Stimulated activated CD8-positive, alpha-beta memory T cell treated with anti-CD3 and anti-CD28 coated beads, Interleukin-15, amount 100 ng/mL, for 24 hours (primary cell): ENCODE results near the gene MSMP.
A peak's percentile ranks its signal among the peaks of the same experiment; 100 is the strongest.

Experiments
- DNase-seq: peaks from one replicate; pipeline ENCODE4 v3.0.0-alpha.2; 2020; ENCODE audit warnings: low read depth

Gene MSMP

GRCh38 chr9:35743452-35743851 lies 10.6 kb downstream of the MSMP start:
- DNase-seq, result no peak

GRCh38 chr9:35741740-35742139 lies 12.3 kb downstream of the MSMP start:
- no peak for DNase-seq

- DNase-seq, result no peak
Measured at GRCh38 chr9:35740243-35740642, 13.8 kb downstream of the MSMP start.

- DNase-seq, result no peak
Measured at GRCh38 chr9:35738924-35739323, 15.2 kb downstream of the MSMP start.

- DNase-seq, result no peak
Measured at GRCh38 chr9:35738186-35738585, 15.9 kb downstream of the MSMP start.

DNA sequence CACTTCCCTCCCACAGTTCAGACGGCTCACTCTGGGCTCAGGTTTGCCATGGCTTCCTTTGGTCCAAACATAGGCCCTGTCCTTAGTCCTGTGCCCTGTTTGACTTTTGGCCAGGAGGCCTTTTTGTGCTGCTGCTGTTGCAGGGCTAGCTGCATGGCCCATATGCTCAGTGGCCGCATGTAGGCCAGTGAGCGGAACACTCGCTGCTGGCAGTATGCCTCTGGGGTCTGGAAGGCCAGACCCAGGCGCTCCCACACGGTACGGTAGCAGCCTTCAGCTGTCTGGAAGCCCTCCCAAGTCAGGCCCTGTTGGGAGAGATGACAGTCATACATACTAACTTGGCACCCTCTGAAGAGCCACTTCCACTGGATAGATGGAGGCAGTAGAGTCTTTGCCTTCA lies 16.9 kb downstream of the MSMP start:
- DNase-seq, result no peak

GRCh38 chr9:35736201-35736633 lies 17.9 kb downstream of the MSMP start:
- DNase-seq, result no peak

- no peak for DNase-seq
Measured at GRCh38 chr9:35734096-35734495, 20.0 kb downstream of the MSMP start.

DNA sequence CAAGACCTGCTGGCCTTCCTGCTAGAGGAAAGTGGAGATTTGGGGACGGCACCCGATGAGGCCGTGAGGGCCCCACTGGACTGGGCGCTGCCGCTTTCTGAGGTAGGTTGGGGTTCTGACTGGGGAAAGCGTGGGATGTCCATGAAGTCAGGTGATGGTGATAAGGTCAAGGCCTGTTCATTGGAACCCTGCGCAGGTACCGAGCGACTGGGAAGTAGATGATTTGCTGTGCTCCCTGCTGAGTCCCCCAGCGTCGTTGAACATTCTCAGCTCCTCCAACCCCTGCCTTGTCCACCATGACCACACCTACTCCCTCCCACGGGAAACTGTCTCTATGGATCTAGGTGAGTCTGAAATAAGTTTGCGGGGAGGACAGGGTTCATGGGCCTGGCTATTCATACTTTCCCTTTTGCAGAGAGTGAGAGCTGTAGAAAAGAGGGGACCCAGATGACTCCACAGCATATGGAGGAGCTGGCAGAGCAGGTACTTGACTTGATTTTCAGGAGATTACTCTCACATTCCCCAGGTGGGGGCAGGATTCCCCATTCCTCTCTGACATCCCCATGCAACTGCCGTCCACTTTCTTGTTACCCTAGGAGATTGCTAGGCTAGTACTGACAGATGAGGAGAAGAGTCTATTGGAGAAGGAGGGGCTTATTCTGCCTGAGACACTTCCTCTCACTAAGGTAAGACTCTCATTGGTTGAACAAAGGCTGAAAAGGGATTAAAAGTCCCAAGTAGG lies 21.1 kb downstream of the MSMP start:
- no peak for DNase-seq

GRCh38 chr9:35732185-35732799 lies 21.8 kb downstream of the MSMP start, which contains the start of the genes CREB3 and TLN1:
Gene CREB3 (plus strand): TSS chr9:35732666. CDS start chr9:35732773, 107 bp downstream.
Gene TLN1 (minus strand): TSS chr9:35732195. CDS start chr9:35725694, 6,501 bp downstream.
- peak; percentile 77 for DNase-seq

- DNase-seq, result no peak
Measured at GRCh38 chr9:35731415-35732184, 22.5 kb downstream of the MSMP start.

GRCh38 chr9:35730486-35730854 lies 23.6 kb downstream of the MSMP start:
- DNase-seq, result no peak

- no peak for DNase-seq
Measured at GRCh38 chr9:35729700-35730485, 24.2 kb downstream of the MSMP start.

DNA sequence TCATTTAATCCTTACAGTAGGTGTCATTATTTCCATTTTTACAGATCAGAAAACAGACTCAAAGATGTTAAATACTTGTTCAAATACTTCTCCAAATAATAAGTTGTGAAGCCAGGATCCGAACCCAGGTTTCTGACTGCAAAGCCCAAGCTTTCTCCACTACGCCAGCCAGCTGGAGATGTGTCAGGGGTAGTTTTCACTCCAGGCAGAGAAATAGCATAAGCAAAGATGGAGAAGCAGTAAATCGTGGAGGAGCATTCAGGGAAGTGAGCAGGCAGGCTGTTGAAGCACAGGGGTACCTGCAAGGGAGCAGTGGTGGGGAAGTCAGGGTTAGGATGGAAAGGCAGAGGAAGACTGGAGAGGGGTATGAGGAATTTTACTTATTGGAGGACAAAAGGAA lies 25.0 kb downstream of the MSMP start:
- no peak for DNase-seq

DNA sequence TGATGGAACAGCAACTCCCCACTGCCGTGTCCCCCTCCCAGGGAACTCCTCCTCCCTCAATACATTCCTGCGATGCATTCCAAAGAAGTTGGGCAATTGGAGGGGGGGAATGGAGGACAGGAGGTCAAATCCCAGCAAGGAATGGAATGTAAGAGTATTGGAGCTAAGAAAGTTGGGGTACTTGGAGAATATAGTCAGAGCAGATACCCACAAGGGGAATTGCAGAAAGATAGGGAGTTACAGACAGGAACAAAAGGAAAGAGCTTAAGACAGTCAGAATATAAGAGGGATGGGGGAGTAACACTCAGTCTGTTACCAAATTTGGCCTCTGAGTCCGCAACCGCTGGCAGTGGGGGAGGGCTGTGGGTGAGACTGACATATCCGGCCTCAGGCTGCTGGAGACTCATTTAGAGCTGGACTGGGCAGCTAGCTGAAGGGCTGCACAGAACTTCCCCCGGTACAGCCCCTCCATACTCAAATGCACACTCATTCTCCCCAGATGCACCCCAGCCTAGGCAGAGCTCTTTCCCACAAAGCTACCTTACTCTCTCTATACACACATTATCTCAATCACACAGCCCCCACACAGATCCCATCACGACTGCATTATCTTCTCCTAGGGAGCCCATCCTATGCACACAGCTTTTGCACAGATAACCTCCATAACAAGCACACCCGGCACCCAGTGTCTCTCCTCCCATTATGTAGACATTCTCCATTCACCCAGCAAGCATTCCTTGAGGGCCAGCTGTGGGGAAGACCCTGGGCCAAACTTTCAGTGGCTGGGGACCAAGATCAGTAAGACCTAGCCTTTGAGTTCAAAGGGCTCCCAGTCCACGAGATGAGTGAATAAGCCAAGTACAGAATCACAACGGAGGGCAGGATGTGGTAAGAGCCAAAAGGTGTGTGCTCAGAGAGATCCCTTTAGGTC lies 25.8 kb downstream of the MSMP start:
- no peak for DNase-seq

GRCh38 chr9:35727676-35728040 lies 26.4 kb downstream of the MSMP start:
- no peak for DNase-seq

- no peak for DNase-seq
Measured at GRCh38 chr9:35726931-35727330, 27.1 kb downstream of the MSMP start.

- DNase-seq, result no peak
Measured at GRCh38 chr9:35725362-35725761, 28.7 kb downstream of the MSMP start.

DNA sequence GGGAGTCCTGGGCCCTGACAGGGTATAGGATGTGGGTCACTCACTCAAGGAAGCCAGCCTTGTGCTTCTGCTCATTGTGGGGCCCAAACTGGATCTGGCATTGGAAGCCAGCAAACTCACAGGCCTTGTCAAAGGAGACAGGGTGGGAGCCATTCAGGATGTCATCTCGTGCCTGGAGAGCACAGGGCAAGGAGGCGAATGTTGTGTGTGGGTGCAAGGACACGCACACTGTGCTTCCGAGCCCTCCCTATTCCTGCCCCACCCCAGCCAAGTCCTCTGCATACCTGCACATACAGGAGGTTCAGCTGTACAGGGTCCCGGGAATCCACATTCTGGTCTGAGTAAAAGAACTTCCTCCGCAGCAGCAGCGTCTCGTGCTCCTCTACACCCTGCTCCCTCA lies 30.2 kb downstream of the MSMP start:
- DNase-seq, result no peak

- no peak for DNase-seq
Measured at GRCh38 chr9:35723426-35723825, 30.6 kb downstream of the MSMP start.

GRCh38 chr9:35719546-35719945 lies 34.5 kb downstream of the MSMP start:
- no peak for DNase-seq
